Measurements from ENCODE around the gene NKX6-1.

- TF ChIP-seq RARB (CRISPR knock-in tag; IDR thresholded peaks at IDR 0.05) = no peak
- TF ChIP-seq ZFP30 (CRISPR knock-in tag; IDR thresholded peaks at IDR 0.05) = no peak
- TF ChIP-seq ESRRG (CRISPR knock-in tag; IDR thresholded peaks at IDR 0.05) = no peak
- no peak for TF ChIP-seq ZNF565 (CRISPR knock-in tag; conservative IDR thresholded peaks at IDR 0.05; ENCODE audit: low read depth)
Measured at GRCh38 chr4:84495118-84495793, 3.8 kb downstream of the NKX6-1 start.

All from SK-N-SH treated with all-trans-retinoic acid at 6 μM for 48 hours (cell line).